GM12878 (cell line): ENCODE results near the gene ADAM29. TPM values are rescaled to one million over a fixed set of nuclear protein-coding genes. Genes with fewer than 3 reads are reported as not detected.

Experiments used
- ATAC-seq: fragments of 200-7000 bp; cut with Tn5 transposase; 3 replicates; pipeline ENCODE4 v1.9.1; 2020; ENCODE audit warnings: mild to moderate bottlenecking, moderate library complexity
- BruUV-seq: library from RNA; stranded (reverse); fragments of 400-500 nt; replicated peaks from 2 replicates; lab custom pipeline; 2021; lab: Mats Ljungman, UMichigan
- CTCF ChIA-PET: fragments of 300-600 bp; sonication (Branson Sonifier 250); formaldehyde crosslinking; extraction: SDS; loops from one replicate; lab custom pipeline; 2021; ENCODE audit warnings: inconsistent platforms; lab: Yijun Ruan, JAX
- POLR2A ChIA-PET: fragments of 350-600 bp; formaldehyde crosslinking; extraction: SDS; loops from one replicate; lab custom pipeline; 2021; ENCODE audit warnings: inconsistent platforms; lab: Charles Lee
- RAD21 ChIA-PET: fragments of 300-600 bp; sonication (Branson Sonifier 250); formaldehyde crosslinking; loops from one replicate; lab custom pipeline; 2023; ENCODE audit warnings: antibody characterized with exemption; ENCODE audit not compliant: unreplicated experiment; lab: Charles Lee
- SMC1A ChIA-PET: fragments of 300-600 bp; sonication (Branson Sonifier 250); formaldehyde crosslinking; loops from one replicate; lab custom pipeline; 2023; ENCODE audit not compliant: unreplicated experiment, uncharacterized antibody; lab: Charles Lee
- DNase-seq: peaks from one replicate; pipeline ENCODE4 v3.0.0-alpha.2; 2011; ENCODE audit warnings: low read depth, low spot score
- FAIRE-seq: peaks from 3 replicates; lab custom pipeline; 2011; peaks lifted over from hg19 to GRCh38; lab: Jason Lieb, UNC
- H2AFZ ChIP-seq: 2 replicates; pipeline ENCODE4 v1.6.0; 2011; ENCODE audit warnings: low read depth, low read length, control low read depth; ENCODE audit not compliant: control insufficient read depth
- H3K27ac ChIP-seq: 2 replicates; pipeline ENCODE4 v1.5.1; 2011; ENCODE audit warnings: control low read depth; ENCODE audit not compliant: control insufficient read depth, insufficient read depth
- H3K27me3 ChIP-seq, 2 experiments: replicated peaks in 1 of 2; 2 replicates each; pipeline versions ENCODE4 v1.6.0 to v1.6.1; 2011; ENCODE audit warnings: low read length in 1 of 2; ENCODE audit not compliant: control insufficient read depth in 2 of 2, insufficient read depth in 2 of 2
- H3K36me3 ChIP-seq, 2 experiments: 2 replicates each; pipeline ENCODE4 v1.5.1; 2011; ENCODE audit warnings: low read length in 1 of 2; ENCODE audit not compliant: control insufficient read depth in 2 of 2, insufficient read depth in 2 of 2
- H3K4me1 ChIP-seq: 2 replicates; pipeline ENCODE4 v1.6.1; 2011; ENCODE audit warnings: mild to moderate bottlenecking, low read length, moderate library complexity, mixed read lengths; ENCODE audit not compliant: control insufficient read depth, insufficient read depth
- H3K4me2 ChIP-seq: 2 replicates; pipeline ENCODE4 v1.6.0; 2011; ENCODE audit warnings: control low read depth; ENCODE audit not compliant: control insufficient read depth, insufficient read depth
- H3K4me3 ChIP-seq: fragments of 200-600 bp; sonication (generic); 2 replicates; pipeline ENCODE4 v1.5.1; 2016
- H3K79me2 ChIP-seq: 2 replicates; pipeline ENCODE4 v1.6.0; 2011; ENCODE audit warnings: low read length; ENCODE audit not compliant: control insufficient read depth, insufficient read depth
- H3K9ac ChIP-seq: 2 replicates; pipeline ENCODE4 v1.8.0; 2011; ENCODE audit warnings: low read length, control low read depth, mixed read lengths; ENCODE audit not compliant: control insufficient read depth, insufficient read depth
- H3K9me3 ChIP-seq: replicated peaks from 3 replicates; pipeline ENCODE4 v1.5.1; 2011; ENCODE audit warnings: mild to moderate bottlenecking, low read length; ENCODE audit not compliant: control insufficient read depth, insufficient read depth
- H4K20me1 ChIP-seq: 2 replicates; pipeline ENCODE4 v1.6.0; 2011; ENCODE audit not compliant: control insufficient read depth, insufficient read depth
- BCLAF1 ChIP-seq: fragments of 450-650 bp; IDR thresholded peaks from 2 replicates; pipeline ENCODE4 v1.6.1; 2017; ENCODE audit warnings: antibody characterized with exemption, mild to moderate bottlenecking, moderate library complexity
- E2F8 ChIP-seq: fragments of 450-650 bp; IDR thresholded peaks from 2 replicates; pipeline ENCODE4 v1.6.1; 2018; ENCODE audit warnings: mild to moderate bottlenecking, low read depth, moderate library complexity; ENCODE audit not compliant: partially characterized antibody
- IKZF2 ChIP-seq, 2 experiments: fragments of 450-650 bp; IDR thresholded peaks; 2 replicates each; pipeline ENCODE4 v1.6.1; 2017; ENCODE audit warnings: mild to moderate bottlenecking in 2 of 2, moderate library complexity in 2 of 2
- MYC ChIP-seq: IDR thresholded peaks from 2 replicates; pipeline ENCODE4 v1.6.1; 2011; ENCODE audit warnings: mild to moderate bottlenecking, low read length, moderate library complexity, inconsistent platforms; ENCODE audit not compliant: insufficient read depth, insufficient replicate concordance, insufficient read length, severe bottlenecking
- NFYA ChIP-seq: IDR thresholded peaks from 2 replicates; pipeline ENCODE4 v1.6.1; 2011; ENCODE audit warnings: low read depth, mild to moderate bottlenecking, low read length, improper control_type of control experiment, borderline replicate concordance
- NRF1 ChIP-seq: conservative IDR thresholded peaks from 2 replicates; pipeline ENCODE4 v1.6.1; 2011; ENCODE audit warnings: mild to moderate bottlenecking, low read depth, low read length, improper control_type of control experiment
- STAT1 ChIP-seq: fragments of 450-650 bp; conservative IDR thresholded peaks from 2 replicates; pipeline ENCODE4 v1.6.1; 2014; ENCODE audit warnings: antibody characterized with exemption, mild to moderate bottlenecking
- USF1 ChIP-seq: IDR thresholded peaks from 2 replicates; pipeline ENCODE4 v1.6.1; 2011; ENCODE audit warnings: borderline replicate concordance, low read depth, mild to moderate bottlenecking, moderate library complexity, mixed read lengths, low read length; ENCODE audit not compliant: insufficient read depth; ENCODE audit errors: extremely low read length
- WGBS: methylation state at CpG from one replicate; pipeline ENCODE4 v1.1.6; 2016; ENCODE audit warnings: low lambda C conversion rate; ENCODE audit not compliant: insufficient replicate concordance, insufficient coverage; ENCODE audit errors: missing lambda C conversion rate; 5-methylcytosine and 5-hydroxymethylcytosine counted together
- in situ Hi-C: fragments of 300-500 bp; cut with MboI; formaldehyde crosslinking; loops from 9 replicates; pipeline ENCODE4 v1.14.3; 2018; ENCODE audit warnings: mixed read lengths
- intact Hi-C: fragments of 100-400 bp; cut with micrococcal nuclease; formaldehyde crosslinking; loops from one replicate; pipeline ENCODE4 v1.14.2; 2022; ENCODE audit not compliant: unreplicated experiment
- polyA plus RNA-seq, 11 experiments: library from polyadenylated mRNA; depleted of rRNA in 4 of 11; unstranded in 6 of 11; stranded (reverse) in 5 of 11; fragments of >200 nt; fragmentation: Nextera tagmentation in 4 of 11; fragmentation: Illumina TruSeq in 1 of 11; extraction: Ambion mirVana in 4 of 11; extraction: Trizol in 1 of 11; gene quantifications; 1 replicate in 1 of 11; 2 replicates in 10 of 11; pipeline versions ENCODE4 v1.2.1 to v1.2.3, GENCODE V29; 2011 to 2016; ENCODE audit warnings: inconsistent platforms in 2 of 11, missing spikeins in 2 of 11, low read depth in 1 of 11
- total RNA-seq, 4 experiments: library from RNA; depleted of rRNA in 3 of 4; stranded (reverse); fragments of >200 nt in 3 of 4; fragmentation: Illumina TruSeq in 1 of 4; extraction: Trizol in 1 of 4; gene quantifications; 2 replicates each; pipeline versions ENCODE4 v1.2.1 to v1.2.3, GENCODE V29; 2013 to 2021

ADAM29 gene
- total and polyA plus RNA-seq, 10 of the 15 experiments (the other 5 are each of a cell fraction or from before 2014, with no cell fraction given) = 0.04 to 0.20 (median 0.10) TPM; not detected in 7

- Histone ChIP-seq H3K27me3 (no peaks in the 10 kb centered on the region), H3K4me2 (no peak overlapping the region), H3K4me3 (no peak overlapping the region), H3K9ac (no peak overlapping the region), H4K20me1 (no peaks in the 10 kb centered on the region), H3K9me3 (no peaks in the 10 kb centered on the region; the same call in 2 of the 3 replicates), H3K36me3 (no peaks in the 10 kb centered on the region), H3K4me1 (no peaks in the 10 kb centered on the region), H2AFZ (no peak overlapping the region), H3K79me2 (no peaks in the 10 kb centered on the region), H3K27ac (no peak overlapping the region)
- no TSS peak for BruUV-seq
- ChIA-PET CTCF (interaction anchor here (1.2 kb wide), 1 partner anchor 65 kb away, joined by 3 read pairs; no protein-coding TSS in a partner anchor), SMC1A (interaction anchor here (1.1 kb wide), 1 partner anchor 47 kb away, joined by 3 read pairs; no protein-coding TSS in a partner anchor), POLR2A (no interaction called here), RAD21 (no interaction called here)
- no peak for ATAC-seq
- intact Hi-C loops = no loop called here
- in situ Hi-C loops = no loop called here
- 8% methylated on average over 8 of the region's 8 CpGs for WGBS
- no peak for FAIRE-seq
- no peak for DNase-seq
- TF ChIP-seq USF1 (no peak), IKZF2 (IDR thresholded peaks at IDR 0.05) (no peak), NRF1 (no peak), E2F8 (no peak), MYC (no peak), NFYA (no peak), BCLAF1 (no peak), STAT1 (no peak)
Observed at GRCh38 chr4:174989791-174990190, 71.6 kb downstream of the ADAM29 start.
